NT2/D1 (cell line): Measurements from ENCODE around the gene KRTAP29-1.
"Not testable (repeated sequence)": the region's sequence is repeated elsewhere in the genome, so short reads cannot be mapped to it uniquely, and the experiment has no call there.

ENCODE experiments used
- DNase-seq: peaks from one replicate; pipeline ENCODE4 v3.0.0-alpha.2; 2011; ENCODE audit warnings: low read depth, low spot score
- H3K27me3 ChIP-seq: 2 replicates; pipeline ENCODE4 v1.6.0; 2011; ENCODE audit warnings: mild to moderate bottlenecking; ENCODE audit not compliant: insufficient read length, insufficient read depth
- H3K36me3 ChIP-seq: 2 replicates; pipeline ENCODE4 v1.6.1; 2011; ENCODE audit warnings: mild to moderate bottlenecking, low read length, mixed read lengths; ENCODE audit not compliant: insufficient read depth, insufficient read length
- H3K4me1 ChIP-seq: 2 replicates; pipeline ENCODE4 v1.5.1; 2011; ENCODE audit not compliant: insufficient read depth, insufficient read length
- H3K4me3 ChIP-seq: 2 replicates; pipeline ENCODE4 v1.5.1; 2011; ENCODE audit warnings: low read depth; ENCODE audit not compliant: insufficient read length
- H3K9ac ChIP-seq: 2 replicates; pipeline ENCODE4 v1.6.0; 2011; ENCODE audit warnings: low read depth; ENCODE audit not compliant: insufficient read length
- H3K9me3 ChIP-seq: 2 replicates; pipeline ENCODE4 v1.5.1; 2011; ENCODE audit warnings: mild to moderate bottlenecking, low read length; ENCODE audit not compliant: insufficient read depth
- SUZ12 ChIP-seq: IDR thresholded peaks from 2 replicates; pipeline ENCODE4 v1.6.1; 2011; ENCODE audit not compliant: insufficient read length, insufficient read depth; ENCODE audit errors: extremely low read depth
- YY1 ChIP-seq: IDR thresholded peaks from 2 replicates; pipeline ENCODE4 v1.6.1; 2011; ENCODE audit not compliant: insufficient read length, insufficient read depth
- ZNF274 ChIP-seq: IDR thresholded peaks from 2 replicates; pipeline ENCODE4 v1.6.1; 2011; ENCODE audit warnings: mild to moderate bottlenecking, low read depth, low read length

The KRTAP29-1 gene

DNA sequence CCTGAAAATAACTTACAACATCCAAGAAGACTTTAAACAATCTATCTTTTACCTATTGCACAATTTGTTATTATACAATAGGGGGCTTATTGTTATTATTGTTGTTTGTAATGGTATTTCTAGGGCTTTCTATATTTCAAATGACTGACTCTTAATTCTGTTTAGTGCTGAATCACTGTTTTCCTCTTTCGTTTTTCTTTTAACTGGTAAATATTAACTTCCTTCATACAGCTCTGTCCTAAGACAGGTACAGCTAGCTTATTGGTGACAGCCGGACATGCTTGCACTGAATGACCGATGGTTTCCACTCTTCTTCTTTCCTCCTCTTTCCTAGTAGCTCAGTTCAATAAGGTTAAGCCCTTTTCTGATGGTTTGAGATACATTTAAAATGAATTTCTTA is 15.6 kb downstream of the KRTAP29-1 start:
- DNase-seq = no peak
- Histone ChIP-seq H3K27me3 (no peaks in the 10 kb centered on the region), H3K9me3 (no peaks in the 10 kb centered on the region), H3K4me1 (no peaks in the 10 kb centered on the region), H3K4me3 (no peak overlapping the region), H3K36me3 (no peaks in the 10 kb centered on the region), H3K9ac (no peak overlapping the region)
- TF ChIP-seq ZNF274 (no peak), YY1 (no peak), SUZ12 (no peak)

DNA sequence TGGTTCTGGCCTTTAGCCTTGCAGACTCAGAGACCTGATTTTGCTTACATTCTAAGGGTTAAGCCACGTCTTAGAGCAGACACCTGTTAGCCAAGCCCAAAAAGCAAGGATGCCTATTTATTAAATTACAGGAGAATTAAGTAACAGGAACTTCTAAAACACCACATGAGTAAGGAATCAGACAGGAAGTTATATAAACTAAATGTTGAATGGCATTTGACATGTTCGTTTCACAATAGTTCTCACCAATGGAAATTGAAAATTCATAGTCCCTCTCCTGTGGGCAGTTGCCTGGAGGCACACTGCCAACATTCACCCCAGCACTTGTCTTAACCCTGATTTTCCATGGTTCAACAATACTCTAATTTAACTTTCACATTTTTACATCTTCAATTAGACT is 18.1 kb downstream of the KRTAP29-1 start:
- Histone ChIP-seq H3K4me3 (no peak overlapping the region), H3K9ac (no peak overlapping the region)
- no peak for DNase-seq

DNA sequence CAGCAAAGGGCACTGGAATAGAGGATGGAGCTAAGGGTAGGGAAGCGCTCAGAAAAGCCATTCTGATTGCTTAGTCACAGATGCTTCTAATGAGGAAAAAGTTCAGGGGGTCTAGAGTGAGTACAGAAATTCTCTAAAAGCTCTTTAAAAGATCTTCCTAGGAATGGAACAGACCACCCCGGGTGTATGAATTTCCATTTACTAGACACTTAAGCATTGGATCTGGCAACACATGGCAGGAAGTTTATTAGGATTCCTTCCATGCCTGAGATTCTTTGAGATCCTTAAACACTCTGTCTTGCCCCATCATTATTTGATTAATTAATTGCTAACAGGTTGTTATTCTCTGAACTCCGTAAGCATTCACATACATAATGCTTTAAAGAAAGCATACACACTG is 18.6 kb downstream of the KRTAP29-1 start:
- Histone ChIP-seq H3K27me3 (no peaks in the 10 kb centered on the region), H3K4me1 (no peaks in the 10 kb centered on the region), H3K4me3 (no peak overlapping the region), H3K9me3 (no peaks in the 10 kb centered on the region), H3K36me3 (no peaks in the 10 kb centered on the region), H3K9ac (no peak overlapping the region)
- no peak for TF ChIP-seq YY1
- TF ChIP-seq ZNF274 = no peak
- no peak for TF ChIP-seq SUZ12
- no peak for DNase-seq

More for the DNA sequence above, 18.1 kb downstream of the KRTAP29-1 start:
- Histone ChIP-seq H3K4me1 (no peaks in the 10 kb centered on the region), H3K27me3 (no peaks in the 10 kb centered on the region), H3K36me3 (no peaks in the 10 kb centered on the region), H3K9me3 (no peaks in the 10 kb centered on the region)
- TF ChIP-seq YY1 (no peak), ZNF274 (no peak), SUZ12 (no peak)

DNA sequence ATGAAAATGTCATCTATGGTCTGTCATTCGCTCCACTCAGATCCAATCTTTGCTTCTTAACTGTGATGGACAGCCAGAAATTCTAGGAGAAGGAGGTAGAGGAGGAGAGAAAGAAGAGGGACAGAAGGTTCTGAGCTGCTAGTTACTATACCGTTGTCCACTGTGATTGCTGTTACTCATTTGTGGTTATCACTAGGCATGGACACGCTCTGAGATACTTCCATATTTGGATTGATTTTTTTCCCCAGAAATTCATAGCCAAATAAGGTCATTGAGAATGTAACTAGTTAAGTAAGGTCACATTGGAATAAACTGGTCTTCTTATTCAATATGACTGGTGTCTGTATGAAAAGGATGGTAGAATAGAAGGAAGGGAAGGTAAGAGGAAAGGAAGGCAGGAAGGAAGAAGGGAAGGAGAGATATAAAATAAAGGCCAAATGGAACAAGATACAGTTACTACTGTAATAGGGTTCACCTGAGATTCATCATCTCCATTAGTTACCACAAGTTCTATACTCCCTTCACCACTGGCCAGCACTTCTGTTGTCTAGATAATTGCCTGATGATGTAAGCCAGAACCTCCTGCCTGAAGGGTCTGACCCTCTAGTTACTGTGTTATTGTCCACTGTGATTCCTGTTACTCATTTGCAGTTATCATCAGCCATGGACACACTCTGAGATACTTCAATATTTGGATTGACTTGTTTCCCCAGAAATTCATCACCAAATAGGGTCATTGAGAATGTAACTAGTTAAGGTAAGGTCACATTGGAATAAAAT is 24.3 kb downstream of the KRTAP29-1 start:
- Histone ChIP-seq H3K36me3 (no peaks in the 10 kb centered on the region), H3K27me3 (no peaks in the 10 kb centered on the region), H3K9ac (no peak overlapping the region), H3K9me3 (no peaks in the 10 kb centered on the region), H3K4me1 (no peaks in the 10 kb centered on the region), H3K4me3 (no peak overlapping the region)
- no peak for DNase-seq
- no peak for TF ChIP-seq YY1
- TF ChIP-seq ZNF274 = no peak
- TF ChIP-seq SUZ12 = no peak

DNA sequence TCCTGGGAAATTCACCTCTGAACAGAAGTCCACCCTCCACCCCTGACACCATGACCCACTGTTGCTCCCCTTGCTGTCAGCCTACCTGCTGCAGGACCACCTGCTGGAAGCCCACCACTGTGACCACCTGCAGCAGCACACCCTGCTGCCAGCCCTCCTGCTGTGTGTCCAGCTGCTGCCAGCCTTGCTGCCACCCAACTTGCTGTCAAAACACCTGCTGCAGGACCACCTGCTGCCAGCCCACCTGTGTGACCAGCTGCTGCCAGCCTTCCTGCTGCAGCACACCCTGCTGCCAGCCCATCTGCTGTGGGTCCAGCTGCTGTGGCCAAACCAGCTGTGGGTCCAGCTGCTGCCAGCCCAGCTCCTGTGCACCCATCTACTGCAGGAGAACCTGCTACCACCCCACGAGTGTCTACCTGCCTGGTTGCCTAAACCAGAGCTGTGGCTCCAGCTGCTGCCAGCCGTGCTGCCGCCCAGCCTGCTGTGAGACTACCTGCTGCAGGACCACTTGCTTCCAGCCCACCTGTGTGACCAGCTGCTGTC is 26.9 kb downstream of the KRTAP29-1 start, which contains the start of gene KRTAP9-7:
Gene KRTAP9-7, plus strand, starts transcription at position 51 of the 543 bp plus-strand sequence. Its CDS starts 0 bp downstream, at position 51.
- not testable (repeated sequence) for H3K9ac ChIP-seq, H3K4me1 ChIP-seq, H3K4me3 ChIP-seq, DNase-seq, H3K36me3 ChIP-seq, H3K27me3 ChIP-seq, H3K9me3 ChIP-seq

DNA sequence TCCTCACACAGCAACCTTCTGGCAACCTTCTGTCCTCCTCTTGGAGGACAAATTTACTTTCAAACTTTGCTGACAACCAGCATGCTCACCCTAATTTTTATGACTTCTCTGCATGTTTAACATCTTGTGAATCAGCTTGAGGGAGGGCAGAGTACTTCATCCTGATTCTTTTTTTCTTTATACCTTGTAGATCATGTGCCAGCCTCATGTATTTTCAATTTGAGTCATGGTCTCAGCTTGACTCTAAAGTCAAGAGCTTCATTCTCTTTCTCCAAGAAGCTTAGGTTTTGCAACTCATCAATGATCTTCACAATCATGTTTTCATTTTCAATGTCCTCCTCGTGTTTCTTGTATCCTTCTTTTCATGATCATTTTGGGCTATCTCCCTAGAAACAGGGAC is 30.8 kb downstream of the KRTAP29-1 start:
- Histone ChIP-seq H3K9me3 (no peaks in the 10 kb centered on the region), H3K27me3 (peaks cover 4% of the 10 kb centered on the region), H3K4me3 (no peak overlapping the region), H3K36me3 (no peaks in the 10 kb centered on the region), H3K9ac (no peak overlapping the region), H3K4me1 (no peaks in the 10 kb centered on the region)
- no peak for DNase-seq
- TF ChIP-seq SUZ12 = no peak
- TF ChIP-seq YY1 = no peak
- no peak for TF ChIP-seq ZNF274

DNA sequence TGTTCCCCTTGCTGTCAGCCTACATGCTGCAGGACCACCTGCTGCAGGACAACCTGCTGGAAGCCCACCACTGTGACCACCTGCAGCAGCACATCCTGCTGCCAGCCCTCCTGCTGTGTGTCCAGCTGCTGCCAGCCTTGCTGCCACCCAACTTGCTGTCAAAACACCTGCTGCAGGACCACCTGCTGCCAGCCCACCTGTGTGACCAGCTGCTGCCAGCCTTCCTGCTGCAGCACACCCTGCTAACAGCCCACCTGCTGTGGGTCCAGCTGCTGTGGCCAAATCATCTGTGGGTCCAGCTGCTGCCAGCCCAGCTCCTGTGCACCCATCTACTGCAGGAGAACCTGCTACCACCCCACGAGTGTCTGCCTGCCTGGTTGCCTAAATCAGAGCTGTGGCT is 31.3 kb downstream of the KRTAP29-1 start:
- not testable (repeated sequence) for DNase-seq, H3K9me3 ChIP-seq, H3K4me1 ChIP-seq, H3K4me3 ChIP-seq, H3K36me3 ChIP-seq, H3K27me3 ChIP-seq, H3K9ac ChIP-seq

DNA sequence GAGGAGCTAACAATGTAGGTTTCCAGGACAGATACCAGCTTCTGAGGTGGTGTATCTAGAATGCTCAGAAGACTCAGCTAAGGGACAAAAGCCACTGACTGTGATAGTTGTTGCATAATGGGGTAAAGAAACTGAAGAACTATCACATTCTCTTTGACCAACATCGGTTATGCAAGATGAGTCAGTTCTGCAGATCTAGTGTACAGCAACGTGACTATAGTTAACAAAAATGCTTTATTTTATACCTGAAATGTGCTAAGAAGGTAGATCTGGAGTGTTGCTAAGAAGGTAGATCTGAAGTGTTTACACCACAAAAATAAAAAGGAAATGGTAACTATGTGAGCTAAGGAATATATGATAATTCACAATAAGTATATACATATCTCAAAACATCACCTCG is 34.9 kb downstream of the KRTAP29-1 start:
- Histone ChIP-seq H3K9me3 (no peaks in the 10 kb centered on the region), H3K4me3 (no peak overlapping the region), H3K36me3 (no peaks in the 10 kb centered on the region), H3K9ac (no peak overlapping the region), H3K4me1 (no peaks in the 10 kb centered on the region), H3K27me3 (peaks cover 8% of the 10 kb centered on the region)
- TF ChIP-seq ZNF274 (no peak), SUZ12 (no peak)
- no peak for DNase-seq
